NT2/D1 (cell line): Measurements from ENCODE around the gene ECT2L.

ENCODE experiments used
- YY1 ChIP-seq: IDR thresholded peaks from 2 replicates; pipeline ENCODE4 v1.6.1; 2011; ENCODE audit not compliant: insufficient read length, insufficient read depth
- ZNF274 ChIP-seq: IDR thresholded peaks from 2 replicates; pipeline ENCODE4 v1.6.1; 2011; ENCODE audit warnings: mild to moderate bottlenecking, low read depth, low read length

GRCh38 chr6:138752017-138752416 is 43.9 kb upstream of the ECT2L start:
- TF ChIP-seq ZNF274 (no peak), YY1 (no peak)
